Measurements from ENCODE around the gene HACD3.

DNA sequence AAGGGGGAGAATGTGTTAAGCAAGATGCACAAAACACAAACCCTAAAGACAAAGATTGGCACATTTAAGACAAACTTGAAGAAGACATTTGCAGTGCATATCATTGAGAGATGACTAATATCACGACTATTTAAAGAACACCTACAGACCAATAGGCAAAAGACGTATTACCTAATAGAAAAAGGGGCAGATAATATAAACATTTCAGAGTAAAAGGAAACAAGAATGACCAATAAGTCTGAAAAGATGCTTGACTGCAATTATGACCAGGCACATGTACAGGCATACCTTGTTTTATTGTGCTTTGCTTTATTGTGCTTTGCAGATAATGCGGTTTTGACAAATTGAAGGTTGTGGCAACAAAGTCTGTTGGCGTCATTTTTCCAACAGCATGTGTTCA, 4.9 kb downstream of the HACD3 start:
- TF ChIP-seq MXI1 (IDR thresholded peaks at IDR 0.05; ENCODE audit: low read depth, low read length): no peak
- TF ChIP-seq, protein P1, sequence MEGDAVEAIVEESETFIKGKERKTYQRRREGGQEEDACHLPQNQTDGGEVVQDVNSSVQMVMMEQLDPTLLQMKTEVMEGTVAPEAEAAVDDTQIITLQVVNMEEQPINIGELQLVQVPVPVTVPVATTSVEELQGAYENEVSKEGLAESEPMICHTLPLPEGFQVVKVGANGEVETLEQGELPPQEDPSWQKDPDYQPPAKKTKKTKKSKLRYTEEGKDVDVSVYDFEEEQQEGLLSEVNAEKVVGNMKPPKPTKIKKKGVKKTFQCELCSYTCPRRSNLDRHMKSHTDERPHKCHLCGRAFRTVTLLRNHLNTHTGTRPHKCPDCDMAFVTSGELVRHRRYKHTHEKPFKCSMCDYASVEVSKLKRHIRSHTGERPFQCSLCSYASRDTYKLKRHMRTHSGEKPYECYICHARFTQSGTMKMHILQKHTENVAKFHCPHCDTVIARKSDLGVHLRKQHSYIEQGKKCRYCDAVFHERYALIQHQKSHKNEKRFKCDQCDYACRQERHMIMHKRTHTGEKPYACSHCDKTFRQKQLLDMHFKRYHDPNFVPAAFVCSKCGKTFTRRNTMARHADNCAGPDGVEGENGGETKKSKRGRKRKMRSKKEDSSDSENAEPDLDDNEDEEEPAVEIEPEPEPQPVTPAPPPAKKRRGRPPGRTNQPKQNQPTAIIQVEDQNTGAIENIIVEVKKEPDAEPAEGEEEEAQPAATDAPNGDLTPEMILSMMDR (IDR thresholded peaks at IDR 0.05): no peak
- TF ChIP-seq SIN3A (IDR thresholded peaks at IDR 0.05; ENCODE audit: borderline replicate concordance, low read depth, low read length): no peak
- no peak for TF ChIP-seq RAD21 (IDR thresholded peaks at IDR 0.05; ENCODE audit: low read length)
- TF ChIP-seq RXRA (IDR thresholded peaks at IDR 0.05; ENCODE audit: borderline replicate concordance, low read depth): no peak
- TF ChIP-seq, protein P2, sequence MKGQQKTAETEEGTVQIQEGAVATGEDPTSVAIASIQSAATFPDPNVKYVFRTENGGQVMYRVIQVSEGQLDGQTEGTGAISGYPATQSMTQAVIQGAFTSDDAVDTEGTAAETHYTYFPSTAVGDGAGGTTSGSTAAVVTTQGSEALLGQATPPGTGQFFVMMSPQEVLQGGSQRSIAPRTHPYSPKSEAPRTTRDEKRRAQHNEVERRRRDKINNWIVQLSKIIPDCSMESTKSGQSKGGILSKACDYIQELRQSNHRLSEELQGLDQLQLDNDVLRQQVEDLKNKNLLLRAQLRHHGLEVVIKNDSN (IDR thresholded peaks at IDR 0.05; ENCODE audit: borderline replicate concordance, low read depth): no peak

All from SK-N-SH (cell line).